Midbrain (tissue), 1 donor: ENCODE results near the gene RAB11FIP4.

Experiments
- DNase-seq: peaks from one replicate; lab custom pipeline; 2025; lab: John Stamatoyannopoulos, UW

RAB11FIP4 gene

DNA sequence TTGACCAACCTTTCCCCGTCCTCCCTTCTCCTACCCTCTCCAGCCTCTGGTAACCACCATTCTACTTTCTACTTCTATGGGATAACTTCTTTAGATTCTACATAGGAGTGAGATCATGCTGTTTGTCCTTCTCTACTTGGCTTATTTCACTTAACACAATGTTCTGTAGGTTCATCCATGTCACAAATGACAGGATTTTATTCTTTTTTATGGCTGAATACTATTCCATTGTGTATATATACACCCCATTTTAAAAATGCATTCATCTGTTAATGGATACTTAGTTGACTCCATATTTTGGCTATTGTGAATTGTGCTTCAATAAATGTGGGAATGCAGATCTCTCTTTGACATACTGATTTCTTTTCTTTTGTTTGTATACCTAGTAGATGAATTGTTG lies 115.0 kb downstream of the RAB11FIP4 start:
- DNase-seq, result no peak

DNA sequence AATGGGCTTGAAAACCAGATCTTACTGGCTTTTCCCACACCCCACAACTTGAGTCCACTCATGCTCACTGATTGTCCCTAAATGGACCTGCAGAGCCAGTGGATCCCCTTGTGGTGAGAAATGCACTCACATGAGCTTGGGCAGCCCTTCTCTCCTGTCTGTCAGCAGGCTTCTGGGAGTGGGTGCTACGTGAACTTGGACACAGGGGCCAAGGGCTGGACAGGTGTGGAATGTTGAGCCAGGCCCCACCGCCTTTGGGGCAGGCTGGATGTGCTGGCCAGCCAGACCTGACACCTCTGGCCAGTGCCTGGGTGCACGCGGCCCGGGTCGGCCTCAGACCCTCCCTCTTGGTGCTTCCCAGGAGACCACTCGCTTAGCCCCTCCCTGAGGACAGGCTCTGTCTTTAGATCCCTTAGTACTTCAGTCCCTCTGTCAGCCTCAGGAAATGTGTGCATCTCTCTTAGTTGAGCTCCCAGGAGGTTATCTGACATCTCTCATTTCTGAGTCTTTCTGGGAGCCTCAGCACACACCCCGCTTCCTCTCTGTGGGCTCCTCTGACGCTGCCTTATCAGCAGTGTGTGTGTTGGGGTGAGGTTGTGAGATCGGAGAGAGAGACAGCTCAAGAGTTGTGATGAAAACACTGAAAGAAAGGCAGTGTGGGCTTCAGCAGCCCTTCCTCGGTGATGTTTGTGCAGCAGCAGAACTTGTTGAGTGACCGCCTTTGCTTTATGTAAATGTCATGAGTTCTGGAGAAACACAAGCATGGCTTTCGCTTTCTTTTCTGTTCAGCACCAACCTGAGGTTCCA lies 117.0 kb downstream of the RAB11FIP4 start:
- no peak for DNase-seq

DNA sequence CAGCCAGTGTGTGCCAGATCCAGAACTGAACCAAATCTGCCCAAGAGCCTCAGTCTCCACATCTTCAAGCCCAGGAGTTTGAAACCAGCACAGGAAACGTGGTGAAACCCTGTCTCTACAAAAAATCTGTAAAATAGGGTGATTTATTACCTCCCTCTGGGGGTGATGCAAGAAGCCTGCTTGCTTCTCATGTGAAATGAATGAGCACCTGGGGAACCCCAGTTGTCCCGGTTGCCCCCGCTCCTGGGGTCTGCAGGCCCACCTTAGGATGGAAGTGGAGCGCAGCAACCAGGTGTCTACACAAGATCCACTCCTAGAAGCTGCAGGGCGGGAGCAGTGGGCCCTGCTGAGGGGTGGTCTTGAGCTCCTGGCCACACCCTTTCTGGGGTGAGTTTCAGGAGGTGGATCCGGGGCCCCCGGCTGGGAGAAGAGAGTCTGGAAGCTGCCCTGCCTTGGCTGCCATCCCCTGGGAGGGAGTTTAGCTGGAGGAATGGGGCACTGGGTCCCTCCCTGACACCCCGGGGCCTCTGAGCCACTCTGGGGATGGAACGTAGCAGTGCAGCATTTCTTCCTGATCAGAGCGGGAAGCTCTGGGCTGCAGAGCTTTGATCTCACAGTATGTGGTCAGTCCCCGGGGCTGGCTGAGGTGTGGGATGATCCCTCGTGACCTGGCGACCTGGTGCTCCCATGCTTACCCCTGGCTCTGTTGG lies 117.8 kb downstream of the RAB11FIP4 start:
- DNase-seq, result no peak

DNA sequence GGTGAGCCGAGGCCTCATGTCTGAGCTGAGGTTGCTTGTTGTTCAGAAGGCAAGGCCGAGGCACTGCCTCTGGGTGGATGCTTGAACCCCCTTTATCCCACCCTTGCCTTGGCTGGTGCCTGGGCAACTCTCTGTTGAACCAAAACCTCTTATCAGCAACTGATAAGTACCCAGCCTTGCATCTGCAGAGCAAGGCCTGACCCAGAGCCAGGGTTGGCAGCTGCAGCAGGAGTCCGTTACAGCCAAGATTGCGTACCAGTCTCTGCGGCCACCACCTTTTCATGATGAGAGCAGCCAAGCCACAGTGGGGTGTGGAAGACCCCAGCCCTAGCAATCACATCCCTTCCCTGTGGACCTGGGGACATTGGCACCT lies 118.3 kb downstream of the RAB11FIP4 start:
- no peak for DNase-seq

DNA sequence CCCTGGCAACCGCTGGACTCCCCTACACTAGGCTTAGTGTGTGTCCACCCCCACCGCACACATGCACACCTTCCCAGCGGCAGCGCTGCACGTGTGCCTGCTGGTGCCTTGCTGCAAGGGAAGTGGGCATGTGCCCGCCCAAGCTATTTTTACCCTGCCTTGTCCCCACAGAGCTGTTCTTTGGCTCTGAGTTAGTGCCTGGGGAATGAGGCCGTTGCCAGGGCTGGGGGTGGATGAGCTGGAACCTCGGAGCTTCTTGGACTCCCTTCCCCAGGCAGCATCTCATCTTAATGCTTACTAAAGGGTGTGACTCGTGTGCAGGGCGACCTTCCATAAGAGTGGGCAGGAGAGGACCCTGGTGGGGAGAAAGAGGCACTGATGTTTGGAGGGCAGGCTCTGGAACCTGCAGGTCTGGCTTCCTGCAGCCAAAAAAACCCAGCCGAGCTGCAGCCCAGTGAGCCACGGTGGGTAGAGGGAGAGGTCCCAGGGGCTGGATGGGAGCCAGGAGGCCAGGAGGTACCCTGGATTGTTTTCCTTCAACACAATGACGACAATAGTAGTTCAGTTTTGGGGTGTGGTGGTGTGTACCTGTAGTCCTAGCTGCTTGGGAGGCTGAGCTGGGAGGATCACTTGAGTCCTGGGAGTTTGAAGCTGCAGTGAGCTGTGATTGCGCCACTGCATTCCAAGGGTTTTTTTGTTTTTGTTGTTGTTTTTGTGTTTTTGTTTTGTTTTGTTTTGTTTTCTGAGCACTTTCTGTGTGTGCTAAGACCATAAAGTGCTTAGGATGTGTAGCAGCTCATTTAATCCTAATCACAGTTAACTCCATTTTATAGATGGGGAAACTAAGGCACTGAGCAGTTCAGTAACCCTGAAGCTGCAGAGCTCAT lies 119.1 kb downstream of the RAB11FIP4 start:
- DNase-seq, result peak; percentile 64

DNA sequence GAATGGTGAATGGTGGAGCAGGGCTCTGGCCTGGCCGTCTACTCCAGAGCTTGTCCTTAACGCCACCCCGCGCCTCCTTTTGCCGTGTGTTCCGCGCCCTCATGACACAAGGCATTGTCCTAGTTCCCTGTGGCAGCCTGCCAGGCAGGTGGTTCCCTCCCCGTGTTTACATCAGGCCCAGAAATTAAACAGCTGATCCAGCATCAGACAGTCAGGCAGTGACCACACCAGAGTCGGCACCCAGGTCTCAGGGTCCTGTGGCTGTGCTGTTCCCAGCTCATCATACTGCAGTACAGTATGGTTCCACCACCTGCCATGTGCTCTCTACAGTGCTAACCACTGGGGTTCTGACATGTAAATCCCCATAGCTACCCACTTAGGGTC lies 119.7 kb downstream of the RAB11FIP4 start:
- no peak for DNase-seq

DNA sequence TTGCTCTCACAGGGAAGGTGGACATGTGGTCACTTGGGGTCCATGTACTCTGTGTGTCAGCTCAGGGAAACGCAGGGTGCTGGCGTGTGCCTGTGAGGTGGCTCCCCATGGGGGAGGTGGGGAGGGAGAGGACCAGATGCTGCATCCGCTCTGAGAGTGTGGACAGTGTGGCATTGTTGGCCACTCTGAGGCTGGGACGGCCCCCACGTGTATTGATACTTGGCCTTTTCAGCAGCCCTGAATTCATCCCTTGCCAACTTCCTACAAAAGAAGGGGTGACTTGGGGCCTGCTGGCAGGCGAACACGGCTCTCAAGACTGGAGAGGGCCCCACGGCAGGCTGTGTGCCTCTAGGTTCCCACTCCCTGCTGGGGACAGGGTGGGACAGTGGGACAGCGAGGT lies 120.1 kb downstream of the RAB11FIP4 start:
- peak; percentile 72 for DNase-seq

DNA sequence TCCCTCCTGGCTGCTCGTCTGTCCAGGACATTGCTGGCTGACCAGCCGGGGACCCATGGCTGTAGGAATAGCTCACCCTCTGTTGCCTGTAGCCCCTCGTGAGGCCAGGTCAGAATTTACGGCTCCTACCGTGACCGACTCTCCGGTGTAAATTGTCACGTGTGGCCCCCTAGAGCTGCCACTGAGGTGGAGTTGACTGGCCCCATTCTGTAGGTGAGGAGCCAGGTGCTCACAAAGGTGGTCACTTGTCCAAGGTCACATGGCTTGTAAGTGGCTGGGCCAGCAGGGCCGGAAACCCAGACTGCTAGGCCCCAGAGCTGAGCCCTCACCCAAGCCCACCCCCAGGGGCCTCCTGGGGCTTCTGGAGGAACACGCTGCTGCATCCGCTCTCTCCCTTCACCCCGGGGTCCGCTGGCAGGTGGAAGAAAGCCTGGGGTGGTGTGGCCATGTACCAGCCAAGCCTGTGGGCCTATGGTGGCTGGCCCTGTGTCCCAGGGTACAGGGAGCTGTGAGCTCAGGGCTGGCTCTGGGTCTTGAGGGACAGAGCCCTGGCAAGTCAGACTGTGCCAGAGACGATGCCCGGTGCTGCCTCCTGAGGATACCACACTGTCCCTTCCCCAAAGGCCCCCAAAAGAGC lies 120.7 kb downstream of the RAB11FIP4 start:
- DNase-seq, result no peak

DNA sequence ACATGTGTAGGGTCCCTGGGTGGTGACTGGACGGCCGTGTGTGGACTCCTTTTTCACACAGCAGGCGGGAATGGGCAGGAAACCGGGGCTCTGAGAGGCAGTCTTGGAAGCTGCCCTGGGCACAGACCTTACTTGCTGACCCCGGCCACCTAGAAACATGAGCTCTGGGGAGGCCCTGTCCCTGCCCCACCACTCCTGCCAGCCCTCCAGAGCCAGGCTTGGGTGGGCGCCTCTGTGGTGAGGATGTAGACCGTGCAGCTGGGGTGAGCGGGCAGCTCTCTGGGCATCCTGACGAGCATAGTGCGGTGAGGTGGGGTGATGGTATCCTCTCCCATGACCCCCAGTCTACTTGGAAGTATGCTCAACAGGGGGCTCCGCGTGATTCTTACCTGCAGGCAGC lies 121.3 kb downstream of the RAB11FIP4 start:
- no peak for DNase-seq

DNA sequence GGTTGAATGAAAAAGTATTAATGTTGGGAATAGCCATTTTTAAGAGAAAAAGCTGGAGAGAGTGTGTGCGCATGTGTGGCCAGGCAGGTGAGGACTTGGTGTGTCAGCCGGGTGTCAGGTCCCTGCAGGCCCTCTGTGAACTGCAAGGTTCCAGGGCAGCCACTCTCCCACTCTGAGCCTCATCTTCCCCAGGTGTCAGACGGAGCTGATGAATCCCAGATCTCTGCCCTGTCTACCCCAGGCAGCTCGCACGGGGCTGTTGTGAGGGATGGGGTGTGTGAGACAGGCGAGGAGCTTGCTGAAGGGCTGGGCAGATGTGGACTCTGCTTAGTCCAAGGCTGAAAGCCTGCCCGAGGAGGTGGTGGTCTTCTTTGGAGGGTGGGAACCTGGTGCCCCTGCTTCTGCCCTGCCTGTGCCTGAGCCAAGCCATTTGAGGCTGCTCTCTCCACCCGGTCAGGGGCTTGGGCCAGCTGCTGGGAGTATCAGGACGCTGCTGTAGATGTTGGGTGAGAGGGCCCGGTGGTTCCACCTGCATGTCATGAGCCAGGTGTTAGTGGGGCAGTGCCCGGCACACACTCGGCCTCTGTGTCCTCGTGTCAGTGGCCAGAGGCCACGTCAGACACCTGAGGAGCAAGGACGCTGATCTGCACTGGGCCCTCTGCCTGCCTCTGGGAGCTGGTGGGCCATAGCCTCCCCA lies 122.4 kb downstream of the RAB11FIP4 start:
- DNase-seq, result no peak

DNA sequence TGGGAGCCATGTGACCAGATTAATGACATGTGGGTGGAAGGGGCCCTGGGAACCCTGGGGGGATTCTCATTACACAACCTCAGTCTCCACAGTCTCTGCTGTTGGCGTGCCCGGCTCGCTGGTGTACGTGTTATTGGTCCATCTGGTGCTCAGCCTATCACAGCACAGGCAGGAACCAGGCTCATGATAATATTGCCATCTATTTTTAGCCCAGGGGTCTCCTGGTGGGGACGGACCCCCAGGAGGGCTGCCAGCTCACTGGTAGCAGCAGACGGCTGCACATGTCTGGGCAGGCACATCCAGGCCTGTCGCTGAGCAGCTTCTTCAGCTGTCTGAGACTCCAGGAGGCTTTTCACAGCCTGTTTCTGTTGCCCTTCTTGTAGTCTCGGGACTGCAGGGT lies 123.8 kb downstream of the RAB11FIP4 start:
- no peak for DNase-seq

DNA sequence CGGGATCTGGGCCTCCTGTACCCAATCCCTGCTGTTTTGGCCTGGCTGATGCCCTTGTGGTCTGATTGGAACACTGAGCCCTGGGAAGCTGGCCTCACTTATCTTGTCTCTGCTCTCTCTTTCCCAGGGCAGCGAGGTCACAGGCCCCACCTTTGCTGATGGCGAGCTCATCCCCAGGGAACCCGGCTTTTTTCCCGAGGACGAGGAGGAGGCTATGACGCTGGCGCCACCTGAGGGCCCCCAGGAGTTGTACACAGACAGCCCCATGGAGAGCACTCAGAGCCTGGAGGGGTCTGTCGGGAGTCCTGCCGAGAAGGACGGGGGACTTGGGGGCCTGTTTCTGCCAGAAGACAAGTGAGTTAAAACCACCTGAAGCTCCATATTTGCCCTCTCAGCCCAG lies 126.0 kb downstream of the RAB11FIP4 start:
- DNase-seq, result no peak

DNA sequence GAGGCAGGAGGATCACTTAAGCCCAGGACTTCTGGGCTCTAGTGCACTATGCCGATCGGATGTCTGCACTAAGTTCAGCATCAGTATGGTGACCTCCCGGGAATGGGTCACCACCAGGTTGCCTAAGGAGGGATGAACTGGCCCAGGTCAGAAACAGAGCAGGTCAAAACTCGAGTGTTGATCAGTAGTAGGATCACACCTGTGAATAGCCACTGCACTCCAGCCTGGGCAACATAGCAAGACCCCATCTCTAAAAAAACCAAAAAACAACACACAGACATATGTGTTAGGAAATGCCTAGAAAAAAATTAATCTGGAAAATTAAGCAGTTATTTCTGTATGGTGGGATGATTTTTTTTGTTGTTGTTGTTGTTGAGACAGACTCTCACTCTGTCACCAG lies 127.0 kb downstream of the RAB11FIP4 start:
- DNase-seq, result no peak

DNA sequence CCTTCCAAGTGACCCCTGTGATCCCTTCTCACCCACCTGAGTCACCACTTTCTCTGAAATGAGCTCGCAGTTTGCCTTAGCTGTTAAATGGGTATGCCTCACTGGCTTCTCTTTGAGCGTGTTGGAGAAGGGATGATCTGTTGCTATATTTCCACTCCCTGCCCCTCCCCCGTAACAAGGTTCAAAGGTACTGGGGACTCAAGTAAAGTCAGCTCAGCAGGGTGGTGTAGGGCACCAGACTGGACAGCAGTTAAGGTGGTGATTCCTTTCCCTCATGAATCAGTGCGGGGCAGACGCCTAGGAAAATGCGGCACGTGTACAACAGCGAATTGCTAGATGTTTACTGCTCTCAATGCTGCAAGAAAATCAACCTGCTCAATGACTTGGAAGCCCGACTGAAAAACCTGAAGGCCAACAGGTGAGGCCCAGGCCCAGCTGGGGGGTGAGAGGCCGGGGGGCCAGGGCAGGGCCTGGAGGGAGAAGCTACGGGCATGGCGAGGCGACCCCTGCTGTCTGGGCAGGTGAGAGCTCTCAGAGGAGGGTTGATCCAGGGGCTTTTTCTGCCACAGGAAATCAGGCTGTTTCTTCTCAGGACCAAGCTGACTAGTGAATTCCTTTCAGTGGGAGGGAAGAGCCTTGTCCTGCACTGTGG lies 130.3 kb downstream of the RAB11FIP4 start:
- no peak for DNase-seq

DNA sequence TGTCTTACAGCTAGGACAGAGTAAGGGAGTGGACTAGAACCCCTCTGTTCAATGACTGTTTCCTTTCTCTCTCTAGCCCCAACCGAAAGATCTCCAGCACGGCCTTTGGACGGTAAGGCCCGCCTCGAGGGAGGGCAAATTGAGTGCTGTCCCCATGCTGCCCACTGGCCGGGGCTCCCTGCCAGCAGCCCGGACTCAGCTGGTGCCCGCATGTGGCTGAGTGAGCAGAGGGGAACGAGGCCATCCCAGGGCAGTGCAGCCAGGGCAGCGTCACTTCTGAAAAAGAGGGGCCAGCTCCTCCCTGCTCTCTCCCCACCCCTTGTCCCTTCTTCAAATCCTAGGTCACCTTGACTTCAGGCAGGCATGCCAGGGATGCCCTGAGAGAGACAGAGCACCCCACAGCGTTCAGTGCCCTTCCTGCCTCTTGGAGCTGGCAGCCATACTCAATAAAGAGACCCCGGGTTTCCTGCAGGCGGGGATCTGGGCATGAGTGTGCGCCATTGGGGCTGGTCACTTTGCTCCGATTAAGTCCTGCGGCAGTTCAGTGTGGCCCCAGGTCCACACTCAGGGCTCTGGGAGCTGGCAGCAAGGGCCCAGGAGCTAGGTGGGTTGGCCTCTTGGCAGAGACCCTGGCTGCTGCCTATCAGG lies 130.9 kb downstream of the RAB11FIP4 start:
- peak; percentile 29 for DNase-seq

DNA sequence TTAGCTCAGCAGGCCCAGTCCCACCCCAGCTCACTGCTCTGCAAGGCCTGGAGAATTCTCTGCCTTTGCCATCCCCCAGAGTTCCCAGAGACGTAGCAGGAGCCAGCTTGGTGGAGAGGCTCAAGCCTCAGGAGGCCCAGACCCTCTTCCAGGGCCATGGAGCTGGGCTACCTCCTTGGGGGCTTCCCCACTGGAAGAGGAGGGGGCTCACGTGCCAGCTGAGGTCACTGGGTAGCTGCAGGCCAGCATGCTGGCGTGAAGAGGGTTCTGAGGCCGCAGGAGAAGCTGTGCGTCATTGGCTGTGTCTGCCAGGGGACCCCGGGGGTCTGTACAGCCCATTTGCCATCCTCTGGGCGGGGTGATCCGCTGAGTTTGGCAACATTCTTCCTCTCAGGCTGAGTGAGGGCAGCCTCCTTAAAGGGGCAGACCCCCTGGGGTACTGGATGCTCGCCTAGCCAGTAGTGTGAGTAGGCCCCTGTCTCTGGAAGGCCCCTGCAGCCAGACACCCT lies 131.6 kb downstream of the RAB11FIP4 start:
- no peak for DNase-seq

DNA sequence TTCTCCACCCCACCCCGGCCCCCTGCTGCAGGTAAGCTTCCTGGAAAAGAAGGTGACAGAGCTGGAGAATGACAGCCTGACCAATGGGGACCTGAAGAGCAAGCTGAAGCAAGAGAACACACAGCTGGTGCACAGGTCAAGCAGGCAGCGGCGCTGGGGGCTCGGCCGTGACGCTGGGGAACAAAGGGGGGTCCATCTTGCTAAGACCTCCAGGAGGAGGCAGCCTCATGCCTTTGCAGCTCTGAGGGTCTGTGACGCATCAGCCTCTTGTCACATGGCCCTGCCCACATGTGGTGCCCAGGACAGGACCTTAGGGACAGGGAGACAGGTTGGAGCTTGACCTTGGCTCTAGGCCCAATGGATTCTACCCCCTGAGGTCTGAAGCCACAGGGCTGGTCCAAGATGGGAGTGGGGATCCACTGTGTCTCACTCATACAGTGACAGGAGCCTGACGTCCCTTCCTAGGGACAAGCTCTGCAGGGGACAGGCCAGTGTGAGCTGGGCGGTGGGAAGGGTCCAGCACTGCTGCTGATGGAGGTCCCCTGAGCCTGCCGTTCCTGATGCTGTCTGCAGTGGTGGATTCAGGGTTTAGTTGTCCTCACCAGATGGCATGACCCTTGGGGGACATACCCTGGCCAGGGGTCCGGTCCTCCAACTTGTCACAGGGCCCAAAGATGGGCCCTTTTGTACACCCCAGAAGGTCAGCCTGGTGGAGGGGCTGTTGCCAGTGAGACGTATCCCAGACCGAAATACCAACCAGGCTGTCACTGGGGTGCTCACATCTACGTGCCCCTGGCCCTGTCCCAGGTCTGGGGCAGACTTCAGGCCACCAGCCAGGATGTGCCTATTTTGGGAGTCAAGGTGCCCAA lies 132.6 kb downstream of the RAB11FIP4 start:
- no peak for DNase-seq

DNA sequence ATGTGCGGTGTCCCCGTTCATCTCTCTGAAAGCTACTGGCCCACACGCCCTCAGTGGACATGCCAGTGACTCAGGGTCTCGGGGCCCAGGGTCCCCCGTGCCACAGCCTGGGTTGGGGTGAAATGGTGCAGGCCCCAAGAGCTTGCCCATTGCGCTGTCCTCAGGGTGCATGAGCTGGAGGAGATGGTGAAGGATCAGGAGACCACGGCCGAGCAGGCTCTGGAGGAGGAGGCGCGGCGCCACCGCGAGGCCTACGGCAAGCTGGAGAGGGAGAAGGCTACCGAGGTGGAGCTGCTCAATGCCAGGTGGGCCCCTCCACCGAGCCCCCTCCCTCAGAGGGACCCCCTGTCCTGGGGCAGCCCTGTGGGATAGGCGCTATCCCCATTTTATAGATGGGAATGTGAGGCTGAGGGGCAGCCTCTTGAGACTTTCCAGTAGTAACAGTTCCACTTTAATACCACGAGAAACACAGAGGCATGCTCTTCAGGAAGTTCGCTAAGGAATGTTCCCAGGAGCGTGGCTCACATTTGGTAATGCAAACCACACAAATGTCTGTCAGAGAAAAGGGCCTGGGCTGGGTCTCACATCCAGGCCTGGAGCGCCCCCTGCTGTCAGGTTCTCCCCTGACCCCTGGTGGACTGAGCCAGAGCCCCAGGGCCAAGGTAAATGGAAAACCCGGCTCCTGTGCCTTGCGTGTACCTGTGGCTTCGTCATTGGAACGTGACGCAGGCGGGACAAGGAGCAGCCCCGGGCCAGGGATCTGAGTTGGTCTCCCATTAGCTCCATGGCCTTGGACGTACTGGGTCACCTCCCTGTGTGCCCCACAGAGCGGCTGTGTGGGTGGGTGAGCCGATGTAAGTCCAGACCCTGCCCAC lies 133.7 kb downstream of the RAB11FIP4 start:
- DNase-seq, result peak; percentile 70
